Activated CD8-positive, alpha-beta memory T cell treated with anti-CD3 and anti-CD28 coated beads, Interleukin-2, amount 50 U/mL, for 4 hours (primary cell): ENCODE data around the gene STK33.

Source experiments
- DNase-seq: peaks from one replicate; pipeline ENCODE4 v3.0.0-alpha.2; 2020

STK33 gene

DNA sequence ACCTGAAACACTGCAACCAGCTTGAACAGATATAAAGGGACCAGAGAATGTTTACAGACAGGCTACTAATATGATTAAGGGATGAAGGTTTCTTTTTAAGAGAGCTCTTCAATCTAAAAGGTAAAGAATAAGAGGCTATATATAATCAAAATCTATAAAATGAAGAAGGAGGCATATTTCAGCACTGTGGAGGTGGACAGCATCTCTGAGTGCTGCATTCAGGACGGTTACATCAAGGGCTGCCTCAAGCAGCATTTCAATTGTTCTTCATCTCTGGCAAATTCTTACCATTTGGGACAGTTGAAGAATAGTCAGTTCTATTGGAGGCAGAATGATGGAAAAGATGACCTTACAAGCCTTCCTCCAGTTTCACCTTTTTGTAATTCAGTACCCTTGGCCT is 190.7 kb downstream of the STK33 start:
- DNase-seq = no peak

DNA sequence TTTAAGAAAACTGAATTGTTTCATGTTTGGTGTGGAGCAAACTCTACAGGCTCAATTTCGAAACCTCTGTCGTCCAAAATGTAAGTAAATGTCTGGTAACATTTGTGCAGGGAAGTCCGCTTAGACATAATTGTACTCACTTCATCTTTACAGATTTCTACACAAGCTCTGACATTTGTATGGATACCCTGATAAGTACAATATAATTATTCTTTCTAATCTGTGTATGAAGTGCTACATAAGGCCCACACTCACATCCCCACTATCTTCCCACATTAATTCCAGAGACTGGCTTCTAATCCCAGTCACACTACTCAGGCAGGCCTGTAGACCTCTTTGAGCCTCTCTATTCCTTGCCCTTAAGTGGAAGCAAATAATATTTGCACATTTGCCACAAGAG is 201.1 kb downstream of the STK33 start:
- DNase-seq = no peak

- DNase-seq = no peak
Measured at GRCh38 chr11:8392166-8392565, 201.9 kb downstream of the STK33 start.

DNA sequence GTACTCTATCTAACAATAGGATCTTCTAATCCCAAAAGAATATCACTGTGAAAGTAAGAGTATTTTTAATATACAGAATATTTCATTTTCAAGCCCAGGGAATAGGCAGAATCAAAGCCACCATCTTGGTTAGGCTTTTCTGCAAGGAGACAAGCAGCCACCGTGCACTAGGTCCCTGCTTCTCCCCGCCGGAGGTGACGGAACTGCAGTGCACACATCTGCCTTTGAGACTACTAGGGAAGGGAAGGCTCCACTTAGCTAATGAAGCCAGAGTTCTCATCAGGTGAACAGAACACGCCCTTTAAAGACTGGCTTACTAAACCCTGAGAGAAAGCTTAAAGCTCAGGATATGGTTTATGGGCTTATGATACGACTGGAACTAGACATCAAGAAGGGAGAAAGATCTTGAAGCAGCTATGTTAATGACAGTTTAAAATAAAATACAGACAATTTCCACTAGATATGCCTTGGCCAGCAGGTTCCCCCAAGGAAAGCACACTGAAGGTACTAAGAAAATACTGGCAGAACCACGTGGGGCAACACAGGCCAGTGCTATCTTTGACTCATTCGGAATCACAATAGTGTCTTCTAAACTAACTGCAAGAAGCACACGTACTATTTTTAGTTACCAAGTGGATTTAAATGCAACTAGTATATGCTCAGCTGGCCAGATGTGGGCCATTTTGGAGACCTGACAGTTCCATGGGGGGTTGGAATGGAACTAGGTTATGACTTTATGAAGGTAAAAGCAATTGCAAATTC is 203.0 kb downstream of the STK33 start:
- DNase-seq = no peak

DNA sequence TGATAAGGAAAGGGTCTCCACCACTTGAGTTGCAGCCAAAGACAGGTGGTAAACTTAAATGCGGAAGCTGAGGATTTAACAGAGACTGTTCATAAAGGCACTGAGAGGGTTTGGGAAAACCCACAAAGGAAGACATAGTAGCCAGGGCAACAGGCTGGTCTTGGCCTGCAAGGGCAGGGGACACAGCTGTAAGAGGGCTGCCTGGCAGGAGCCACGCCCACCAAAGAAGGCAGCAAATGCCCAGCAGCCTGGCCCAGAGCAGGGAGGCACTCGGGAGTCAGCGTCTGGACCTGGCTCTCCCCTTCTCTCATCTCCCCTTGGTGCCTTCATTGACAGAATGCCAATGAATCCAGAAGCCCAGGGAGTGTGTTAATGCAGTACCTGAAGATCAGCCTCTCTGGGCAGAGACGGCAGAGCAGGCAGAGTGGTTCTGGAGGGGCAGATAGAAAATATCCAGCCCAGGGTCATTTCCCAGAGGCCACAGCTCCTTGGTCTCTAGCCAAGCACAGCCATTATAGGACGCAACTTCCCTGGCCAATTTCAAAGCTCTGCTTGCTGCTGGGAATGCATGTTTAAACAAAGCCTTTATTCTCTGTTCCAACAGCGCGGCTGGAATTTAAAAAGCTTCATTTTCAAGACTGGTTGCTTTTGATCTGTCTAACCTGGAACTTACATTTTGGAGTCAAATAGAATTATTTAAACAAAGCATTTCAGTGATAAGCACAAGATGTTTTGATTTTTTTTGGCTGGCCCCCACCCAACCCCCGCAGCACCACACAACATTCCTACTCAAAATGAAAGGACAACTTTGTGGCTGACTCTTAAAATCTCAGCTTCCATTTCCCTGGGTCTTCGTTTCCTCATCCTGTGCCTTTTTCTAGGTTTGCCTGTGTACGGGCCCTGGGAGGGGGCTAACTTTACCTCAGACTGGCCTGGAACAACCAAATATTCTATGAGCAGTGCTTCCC is 204.7 kb downstream of the STK33 start:
- no peak for DNase-seq

DNA sequence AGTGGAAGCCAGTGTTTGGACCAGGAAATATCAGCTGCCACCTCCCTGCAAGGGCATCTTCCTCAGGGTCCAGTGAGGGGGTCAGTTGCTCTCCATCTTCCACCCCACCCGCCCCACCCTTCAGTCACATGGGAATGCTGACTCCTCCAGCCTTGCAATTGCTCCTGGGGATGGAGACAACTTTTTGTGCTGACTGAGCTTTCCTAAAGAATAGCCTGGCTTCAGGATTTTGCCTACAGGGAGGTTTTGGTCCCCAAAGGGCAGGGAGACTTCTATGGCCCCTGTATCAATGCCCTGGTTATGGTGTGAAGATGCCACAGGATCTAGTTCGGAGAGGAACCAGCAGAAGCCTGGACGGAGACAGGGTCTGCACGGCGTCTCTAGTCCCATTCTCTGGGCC is 206.3 kb downstream of the STK33 start:
- DNase-seq = no peak

DNA sequence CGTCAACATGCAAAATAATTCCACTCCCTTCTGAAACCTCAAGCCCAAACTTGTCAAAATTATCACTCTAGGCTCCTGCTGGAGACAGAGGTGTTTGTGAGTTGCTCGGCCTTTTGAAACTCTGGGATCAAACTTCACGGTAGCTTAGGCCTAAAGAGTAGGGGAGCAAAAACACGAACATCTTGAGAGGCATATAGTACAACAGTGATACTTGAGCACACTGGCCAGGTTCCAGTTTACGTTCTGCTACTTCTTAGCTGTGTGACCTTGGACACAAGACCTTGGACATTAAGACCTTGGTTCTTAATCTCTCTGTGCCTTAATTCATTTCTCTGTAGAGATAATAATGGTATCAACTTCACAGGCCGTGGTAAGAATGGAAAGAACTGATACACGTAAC is 206.9 kb downstream of the STK33 start:
- DNase-seq = no peak

DNA sequence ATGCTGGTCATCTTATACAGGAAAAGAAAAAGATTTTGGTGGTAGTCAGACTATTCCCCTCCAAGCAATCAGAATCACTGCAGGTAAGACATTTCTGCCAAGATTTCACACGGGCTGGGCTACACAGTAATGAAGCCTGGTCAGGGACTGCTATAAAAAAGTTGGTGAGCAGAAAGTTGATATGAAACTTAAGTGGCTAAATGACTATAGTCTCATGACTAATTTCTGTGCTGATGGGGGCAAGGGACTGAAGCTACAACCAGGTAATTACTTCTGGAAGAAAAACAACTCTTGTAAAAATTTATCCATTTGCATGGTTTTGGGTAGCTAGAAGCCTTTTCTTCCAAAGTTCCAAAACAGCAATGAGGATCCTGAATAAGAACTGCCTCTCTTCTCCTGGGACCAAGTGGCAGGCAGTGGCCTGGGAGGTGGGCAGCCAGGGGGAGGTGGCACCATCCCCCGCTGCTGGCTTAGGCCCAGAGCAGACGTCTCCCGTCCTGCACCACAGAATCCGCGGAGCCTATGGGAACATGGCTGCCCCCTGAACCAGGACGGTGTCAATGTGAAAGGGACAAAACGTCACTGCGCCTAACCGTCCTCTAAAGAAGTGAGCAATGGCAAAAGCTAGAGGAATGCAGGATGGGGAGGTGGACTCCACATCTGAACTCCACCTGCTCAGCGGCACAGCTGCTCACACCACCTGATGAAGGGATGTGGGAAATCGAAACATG is 207.7 kb downstream of the STK33 start:
- no peak for DNase-seq

- no peak for DNase-seq
Measured at GRCh38 chr11:8384199-8384821, 209.7 kb downstream of the STK33 start.

DNA sequence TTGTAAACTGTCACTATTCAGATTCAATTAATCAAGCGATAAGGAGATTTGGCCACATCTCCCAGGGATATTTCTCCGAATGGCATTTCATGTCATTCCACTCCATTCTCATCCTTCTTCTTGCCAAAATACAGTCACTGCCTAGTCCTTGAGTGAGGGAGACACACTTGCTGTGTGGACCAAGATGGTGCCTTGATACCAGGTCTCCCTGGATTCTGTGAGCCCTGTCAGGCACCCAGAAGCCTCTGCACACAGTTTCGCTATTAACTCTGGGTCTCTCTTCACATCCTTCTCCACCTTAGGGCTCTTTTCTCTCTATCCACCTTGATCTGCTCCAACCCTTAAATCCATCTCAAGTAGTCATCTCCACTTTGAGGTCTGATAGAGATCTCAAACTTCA is 210.4 kb downstream of the STK33 start:
- no peak for DNase-seq

GRCh38 chr11:8383227-8383626 is 210.8 kb downstream of the STK33 start:
- no peak for DNase-seq

- DNase-seq = no peak
Measured at GRCh38 chr11:8382436-8383053, 211.5 kb downstream of the STK33 start.

GRCh38 chr11:8381871-8382396 is 212.1 kb downstream of the STK33 start:
- DNase-seq = no peak

DNA sequence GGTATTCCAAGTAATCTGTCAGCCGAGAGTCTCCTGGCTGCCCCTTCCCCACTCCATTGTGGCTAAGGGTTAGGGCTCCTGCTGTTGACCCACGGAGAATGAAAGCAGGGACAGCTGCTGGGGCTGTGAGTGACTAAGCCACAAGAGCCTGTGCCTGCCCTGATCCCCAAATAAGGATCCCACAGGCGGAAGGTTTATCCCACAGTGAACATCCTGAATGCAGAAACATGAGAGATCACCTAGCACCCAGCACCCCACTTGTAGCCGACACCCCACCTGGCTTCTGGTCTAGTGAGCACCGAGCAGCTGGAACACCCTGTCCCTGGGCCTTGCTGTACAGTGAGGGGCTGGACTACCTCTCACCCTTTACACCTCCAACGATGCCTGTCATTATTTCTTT is 212.7 kb downstream of the STK33 start:
- no peak for DNase-seq

DNA sequence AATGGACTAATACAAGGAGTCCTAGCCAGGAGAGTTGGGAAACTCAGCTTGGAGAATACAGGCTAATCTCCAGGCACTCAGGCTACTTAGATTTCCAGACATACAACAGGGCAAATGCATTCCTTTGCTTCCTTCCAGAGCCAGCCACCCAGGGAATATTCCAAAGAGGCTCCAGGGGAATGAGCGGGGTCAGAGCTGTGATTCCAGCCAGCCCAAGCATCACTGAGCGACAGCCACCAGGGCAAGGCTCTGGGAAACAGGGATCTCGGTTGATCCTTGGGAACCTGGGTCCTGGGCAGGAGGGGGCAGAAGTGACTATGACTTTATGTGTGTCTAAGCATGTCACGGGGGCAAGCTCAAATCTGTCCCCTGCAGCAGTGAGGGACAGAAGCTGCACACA is 218.1 kb downstream of the STK33 start:
- DNase-seq = no peak

GRCh38 chr11:8375460-8375859 is 218.6 kb downstream of the STK33 start:
- no peak for DNase-seq

GRCh38 chr11:8374716-8375115 is 219.3 kb downstream of the STK33 start:
- no peak for DNase-seq

- no peak for DNase-seq
Measured at GRCh38 chr11:8373519-8374432, 220.3 kb downstream of the STK33 start.

DNA sequence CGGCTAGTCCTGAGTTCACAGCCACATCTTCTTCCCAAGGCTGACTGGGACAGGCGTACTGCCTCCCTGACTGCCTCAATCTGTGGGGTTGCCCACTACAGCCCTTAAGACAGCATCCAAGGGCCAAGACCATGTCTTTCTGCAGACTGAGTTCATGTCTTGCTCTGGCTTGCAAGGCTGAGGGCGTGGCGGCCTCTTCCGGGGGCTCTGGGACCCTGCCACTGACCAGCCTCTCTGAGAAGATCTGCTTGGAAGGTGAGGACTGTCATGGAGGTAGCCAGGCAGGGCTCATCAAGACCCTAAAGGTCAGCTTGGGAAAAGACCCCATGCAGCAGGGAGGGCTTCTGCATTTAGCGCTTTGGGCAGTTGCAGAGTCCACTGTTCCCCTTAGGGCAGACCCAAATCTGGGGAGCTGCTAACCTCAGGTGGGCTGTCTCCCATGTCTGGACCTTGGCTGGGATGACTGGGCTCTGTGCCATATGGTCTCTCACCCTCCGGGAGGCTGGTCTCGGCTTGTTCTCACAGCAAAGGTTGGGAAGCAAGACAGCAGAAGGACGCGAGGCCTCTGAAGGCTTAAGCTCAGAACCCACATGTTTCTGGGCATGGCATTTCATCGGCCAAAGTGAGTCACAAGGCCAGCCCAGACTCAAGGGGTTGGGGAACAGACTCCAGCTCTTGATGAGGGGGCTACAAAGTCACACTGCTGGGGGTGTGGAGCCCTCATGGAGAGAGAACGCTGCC is 221.2 kb downstream of the STK33 start:
- DNase-seq = no peak

DNA sequence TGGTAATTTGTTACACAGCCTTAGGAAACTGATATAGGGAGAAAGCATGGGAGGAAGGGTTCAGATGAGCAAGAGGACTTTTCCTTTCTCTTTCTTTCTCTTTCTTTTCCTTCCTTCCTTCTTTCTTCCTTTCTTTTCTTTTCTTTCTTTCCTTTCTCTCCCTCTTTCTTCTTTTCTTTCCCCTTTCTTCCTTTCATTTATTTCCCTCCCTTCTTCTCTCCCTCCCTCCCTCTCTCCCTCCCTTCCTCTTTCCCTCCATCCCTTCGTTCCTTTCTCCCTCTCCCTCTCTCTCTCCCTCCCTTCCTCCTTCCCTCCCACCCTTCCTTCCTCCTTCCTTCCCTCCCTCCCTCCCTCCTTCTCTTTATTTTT is 222.5 kb downstream of the STK33 start:
- no peak for DNase-seq
